22Rv1 (cell line): Measurements from ENCODE around the gene NEURL1.
"Not testable (repeated sequence)": the region's sequence is repeated elsewhere in the genome, so short reads cannot be mapped to it uniquely, and the experiment has no call there.

Experiments
- H3K27ac ChIP-seq: fragments of 450-650 bp; 2 replicates; pipeline ENCODE4 v1.5.1; 2017
- CTCF ChIP-seq: fragments of 450-650 bp; IDR thresholded peaks from 2 replicates; pipeline ENCODE4 v1.5.1; 2017; ENCODE audit warnings: mild to moderate bottlenecking
- ZFX ChIP-seq: fragments of 450-650 bp; IDR thresholded peaks from 2 replicates; pipeline ENCODE4 v1.6.1; 2017; ENCODE audit warnings: antibody characterized with exemption, borderline replicate concordance

NEURL1 gene

GRCh38 chr10:103519798-103520197, 26.3 kb downstream of the NEURL1 start:
- H3K27ac ChIP-seq: no peak overlapping the region
- no peak for TF ChIP-seq CTCF
- TF ChIP-seq ZFX: no peak

DNA sequence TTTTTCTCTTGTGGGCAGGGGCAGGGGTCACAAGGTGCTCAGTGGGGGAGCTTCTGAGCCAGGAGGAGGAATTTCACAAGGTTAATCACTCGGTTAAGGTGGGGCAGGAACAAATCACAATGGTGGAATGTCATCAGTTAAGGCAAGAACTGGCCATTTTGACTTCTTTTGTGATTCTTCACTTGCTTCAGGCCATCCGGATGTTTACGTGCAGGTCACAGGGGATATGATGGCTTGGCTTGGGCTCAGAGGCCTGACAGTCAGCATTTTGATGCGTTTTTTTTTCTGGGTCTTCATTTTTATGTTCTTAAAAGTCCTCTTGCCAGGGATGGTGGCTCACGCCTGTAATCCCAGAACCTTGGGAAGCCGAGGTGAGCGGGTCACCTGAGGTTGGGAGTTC, 28.5 kb downstream of the NEURL1 start:
- not testable (repeated sequence) for H3K27ac ChIP-seq

DNA sequence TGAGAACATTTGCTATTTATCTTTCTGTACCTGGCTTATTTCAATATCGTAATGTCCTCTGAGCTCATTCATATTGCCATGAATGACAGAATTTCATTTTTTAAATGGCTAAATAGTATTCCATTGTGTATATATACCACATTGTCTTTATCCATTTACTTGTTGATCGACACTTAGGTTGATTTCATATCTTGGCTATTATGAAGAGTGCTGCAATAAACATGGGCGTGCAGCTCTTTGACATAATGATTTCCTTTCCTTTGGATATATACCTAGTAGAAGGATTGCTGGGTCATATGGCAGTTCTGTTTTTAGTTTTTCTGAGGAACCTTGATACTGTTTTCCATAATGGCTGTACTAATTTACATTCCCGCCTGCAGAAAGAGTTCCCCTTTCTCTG, 30.2 kb downstream of the NEURL1 start:
- TF ChIP-seq ZFX (no peak), CTCF (no peak)
- no peak overlapping the region for H3K27ac ChIP-seq

GRCh38 chr10:103525901-103526300, 32.4 kb downstream of the NEURL1 start:
- TF ChIP-seq CTCF: no peak
- no peak for TF ChIP-seq ZFX
- H3K27ac ChIP-seq: no peak overlapping the region

- H3K27ac ChIP-seq: not testable (repeated sequence)
Observed at GRCh38 chr10:103527476-103527875, 34.0 kb downstream of the NEURL1 start.

DNA sequence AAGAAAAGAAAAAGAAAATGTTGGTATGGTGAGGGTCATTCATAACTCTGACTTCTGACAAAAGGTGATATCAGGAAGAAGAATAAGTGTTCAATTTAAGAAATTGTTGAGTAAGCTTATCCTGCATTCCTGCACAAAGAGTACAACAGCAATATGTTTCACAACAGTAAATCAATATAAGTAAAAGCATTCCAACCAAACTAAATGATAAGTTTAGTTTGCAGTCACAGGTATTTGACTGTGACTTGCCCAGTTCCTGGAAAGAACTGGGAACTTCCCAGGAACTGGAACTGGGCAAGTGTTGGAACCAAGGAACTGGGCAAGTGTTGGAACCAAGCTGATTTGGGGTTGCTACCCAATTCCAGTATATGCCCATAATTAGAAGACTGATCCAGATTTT, 35.0 kb downstream of the NEURL1 start:
- no peak overlapping the region for H3K27ac ChIP-seq
- TF ChIP-seq CTCF (no peak), ZFX (no peak)

GRCh38 chr10:103529539-103529938, 36.0 kb downstream of the NEURL1 start:
- TF ChIP-seq ZFX: no peak
- TF ChIP-seq CTCF: no peak
- H3K27ac ChIP-seq: no peak overlapping the region

- TF ChIP-seq CTCF (no peak), ZFX (no peak)
- no peak overlapping the region for H3K27ac ChIP-seq
Observed at GRCh38 chr10:103533827-103534226, 40.3 kb downstream of the NEURL1 start.
